MM.1S (cell line): ENCODE data around the gene GBX1.

Source experiments
- EZH2 ChIP-seq: fragments of 300-600 bp; sonication (generic); optimal IDR thresholded peaks from 2 replicates; pipeline ENCODE3; 2017; ENCODE audit warnings: low read depth, mild to moderate bottlenecking, antibody characterized with exemption, low read length, mixed read lengths
- EZH2phosphoT487 ChIP-seq: fragments of 300-600 bp; sonication (generic); IDR thresholded peaks from 2 replicates; pipeline ENCODE4 v1.6.1; 2018; ENCODE audit warnings: antibody characterized with exemption, low read length
- TF ChIP-seq, protein P1 (sequence below): fragments of 300-600 bp; sonication (generic); IDR thresholded peaks from 2 replicates; pipeline ENCODE4 v1.5.1; 2016; ENCODE audit warnings: antibody characterized with exemption, low read length, mixed read lengths

DNA sequence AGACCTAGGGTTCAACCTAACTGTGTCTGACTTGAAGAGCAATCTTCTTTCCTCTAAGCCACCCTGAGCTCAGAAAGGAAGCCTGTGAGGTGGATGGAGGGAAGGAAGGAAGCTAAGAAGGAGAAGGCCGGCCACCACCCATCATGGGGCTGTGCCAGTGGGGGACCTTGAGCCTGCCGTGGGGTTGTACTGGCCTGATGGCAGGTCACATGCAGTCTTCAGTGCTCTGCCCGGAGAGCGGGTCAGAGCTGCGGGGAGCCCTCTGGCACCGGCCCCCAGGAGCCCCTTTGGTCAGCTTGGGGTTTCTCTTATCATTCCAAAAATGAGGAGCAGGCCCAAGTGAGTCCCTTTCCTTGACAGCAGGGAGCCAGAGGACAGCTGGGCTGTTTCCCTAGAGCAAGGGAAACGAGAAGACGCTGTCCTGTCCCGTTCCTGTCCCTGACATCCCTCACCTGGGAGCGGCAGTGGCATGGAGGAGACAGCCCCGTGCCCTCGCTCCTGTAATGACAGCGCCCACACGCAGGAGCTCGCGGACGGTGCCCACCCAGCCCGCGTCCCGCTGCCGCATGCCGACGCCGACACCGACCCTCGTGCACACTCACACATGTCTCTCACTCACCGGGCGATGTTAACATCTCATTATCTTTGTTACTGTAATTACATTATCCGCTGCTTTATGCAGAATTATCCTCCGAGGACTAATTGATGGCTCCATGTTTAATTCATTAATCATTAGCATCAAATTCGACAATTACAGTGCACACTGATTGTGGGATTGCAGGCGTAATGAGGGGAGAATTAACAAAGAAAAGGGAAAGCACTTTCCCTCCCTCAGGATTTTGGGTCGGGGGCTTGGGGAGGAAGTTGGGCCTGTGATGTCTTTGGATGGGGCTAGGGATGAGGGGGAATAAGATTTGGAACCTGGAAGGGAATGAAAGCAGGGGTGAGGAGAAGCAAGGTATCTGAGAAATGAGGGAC is 31.3 kb downstream of the GBX1 start:
- TF ChIP-seq, protein P1, sequence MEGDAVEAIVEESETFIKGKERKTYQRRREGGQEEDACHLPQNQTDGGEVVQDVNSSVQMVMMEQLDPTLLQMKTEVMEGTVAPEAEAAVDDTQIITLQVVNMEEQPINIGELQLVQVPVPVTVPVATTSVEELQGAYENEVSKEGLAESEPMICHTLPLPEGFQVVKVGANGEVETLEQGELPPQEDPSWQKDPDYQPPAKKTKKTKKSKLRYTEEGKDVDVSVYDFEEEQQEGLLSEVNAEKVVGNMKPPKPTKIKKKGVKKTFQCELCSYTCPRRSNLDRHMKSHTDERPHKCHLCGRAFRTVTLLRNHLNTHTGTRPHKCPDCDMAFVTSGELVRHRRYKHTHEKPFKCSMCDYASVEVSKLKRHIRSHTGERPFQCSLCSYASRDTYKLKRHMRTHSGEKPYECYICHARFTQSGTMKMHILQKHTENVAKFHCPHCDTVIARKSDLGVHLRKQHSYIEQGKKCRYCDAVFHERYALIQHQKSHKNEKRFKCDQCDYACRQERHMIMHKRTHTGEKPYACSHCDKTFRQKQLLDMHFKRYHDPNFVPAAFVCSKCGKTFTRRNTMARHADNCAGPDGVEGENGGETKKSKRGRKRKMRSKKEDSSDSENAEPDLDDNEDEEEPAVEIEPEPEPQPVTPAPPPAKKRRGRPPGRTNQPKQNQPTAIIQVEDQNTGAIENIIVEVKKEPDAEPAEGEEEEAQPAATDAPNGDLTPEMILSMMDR: no peak
- TF ChIP-seq EZH2: no peak
- TF ChIP-seq EZH2phosphoT487: no peak
